ENCODE results near the gene ZNF618. TPM values are rescaled to one million over a fixed set of nuclear protein-coding genes. Genes with fewer than 3 reads are reported as not detected.

ZNF618 gene
- total and polyA plus RNA-seq, 2 experiments from 2014 or later = 2.3 to 5.1 TPM

- 87 to 90% methylated on average over 9 of the region's 9 CpGs for WGBS, 2 experiments (ENCODE audit: low coverage in 1 of 2, low lambda C conversion rate in 2 of 2, missing lambda C conversion rate in 2 of 2)
- Histone ChIP-seq H3K9ac (no peak overlapping the region), H3K9me2 (ENCODE audit: insufficient read depth) (no peaks in the 10 kb centered on the region), H3K4me3 (no peak overlapping the region), H3K36me3 (ENCODE audit: low read depth) (no peaks in the 10 kb centered on the region), H3K27me3 (replicated peaks; ENCODE audit: insufficient read depth) (no peaks in the 10 kb centered on the region), H3K4me2 (ENCODE audit: unreplicated experiment) (no peak overlapping the region), H4K20me1 (ENCODE audit: insufficient read depth) (no peaks in the 10 kb centered on the region), H3F3A (ENCODE audit: insufficient read depth) (no peaks in the 10 kb centered on the region), H3K27ac (no peak overlapping the region), H2AFZ (no peak overlapping the region), H3K79me2 (ENCODE audit: insufficient read depth) (peaks cover 33% of the 10 kb centered on the region), H3K9me3 (ENCODE audit: low read depth) (no peaks in the 10 kb centered on the region), H3K4me1 (ENCODE audit: insufficient read depth) (no peaks in the 10 kb centered on the region)
- in situ Hi-C loops (cut with MboI) = no loop called here
- no peak for TF ChIP-seq EZH2 (IDR thresholded peaks at IDR 0.05; ENCODE audit: insufficient read depth, poor library complexity, severe bottlenecking)
- TF ChIP-seq EZH2phosphoT487 (IDR thresholded peaks at IDR 0.05; ENCODE audit: insufficient read depth, low read depth) = no peak
- DNase-seq = no peak
These were observed 39.8 kb downstream of the ZNF618 start for GRCh38 chr9:113915817-113916434.

GRCh38 chr9:113916931-113917330 is 40.8 kb downstream of the ZNF618 start:
- no peaks in the 10 kb centered on the region for H3K27me3 ChIP-seq (replicated peaks; ENCODE audit: insufficient read depth)
- in situ Hi-C loops (cut with MboI) = no loop called here
- 0 out of 2 replicates have a peak, but pooled peaks cover 4% of the 10 kb centered on the region for H3F3A ChIP-seq (ENCODE audit: insufficient read depth)
- H4K20me1 ChIP-seq (ENCODE audit: insufficient read depth) = no peaks in the 10 kb centered on the region
- no peak overlapping the region for H3K9ac ChIP-seq
- H3K9me3 ChIP-seq (ENCODE audit: low read depth) = no peaks in the 10 kb centered on the region
- H3K4me3 ChIP-seq = no peak overlapping the region
- H3K9me2 ChIP-seq (ENCODE audit: insufficient read depth) = no peaks in the 10 kb centered on the region
- no peaks in the 10 kb centered on the region for H3K4me1 ChIP-seq (ENCODE audit: insufficient read depth)
- H3K27ac ChIP-seq = no peak overlapping the region
- 98 to 100% methylated on average over 2 of the region's 2 CpGs for WGBS, 2 experiments (ENCODE audit: low coverage in 1 of 2, low lambda C conversion rate in 2 of 2, missing lambda C conversion rate in 2 of 2)
- DNase-seq = no peak
- TF ChIP-seq EZH2 (IDR thresholded peaks at IDR 0.05; ENCODE audit: insufficient read depth, poor library complexity, severe bottlenecking) (no peak), EZH2phosphoT487 (IDR thresholded peaks at IDR 0.05; ENCODE audit: insufficient read depth, low read depth) (no peak)
- no peak overlapping the region for H2AFZ ChIP-seq
- H3K4me2 ChIP-seq (ENCODE audit: unreplicated experiment) = no peak overlapping the region
- H3K36me3 ChIP-seq (ENCODE audit: low read depth) = no peaks in the 10 kb centered on the region
- H3K79me2 ChIP-seq (ENCODE audit: insufficient read depth) = peaks cover 30% of the 10 kb centered on the region

- DNase-seq = no peak
- Histone ChIP-seq H3K4me3 (no peak overlapping the region), H3F3A (ENCODE audit: insufficient read depth) (0 out of 2 replicates have a peak, but pooled peaks cover 4% of the 10 kb centered on the region), H3K4me1 (ENCODE audit: insufficient read depth) (no peaks in the 10 kb centered on the region), H3K27ac (no peak overlapping the region), H3K9me3 (ENCODE audit: low read depth) (no peaks in the 10 kb centered on the region), H3K4me2 (ENCODE audit: unreplicated experiment) (no peak overlapping the region), H3K79me2 (ENCODE audit: insufficient read depth) (peaks cover 43% of the 10 kb centered on the region), H3K36me3 (ENCODE audit: low read depth) (no peaks in the 10 kb centered on the region), H4K20me1 (ENCODE audit: insufficient read depth) (no peaks in the 10 kb centered on the region), H2AFZ (no peak overlapping the region), H3K9ac (no peak overlapping the region), H3K27me3 (replicated peaks; ENCODE audit: insufficient read depth) (no peaks in the 10 kb centered on the region), H3K9me2 (ENCODE audit: insufficient read depth) (no peaks in the 10 kb centered on the region)
- in situ Hi-C loops (cut with MboI) = no loop called here
- WGBS, 2 experiments (ENCODE audit: low coverage in 1 of 2, low lambda C conversion rate in 2 of 2, missing lambda C conversion rate in 2 of 2) = 40 to 44% methylated on average over 8 of the region's 8 CpGs
- TF ChIP-seq EZH2 (IDR thresholded peaks at IDR 0.05; ENCODE audit: insufficient read depth, poor library complexity, severe bottlenecking) (no peak), EZH2phosphoT487 (IDR thresholded peaks at IDR 0.05; ENCODE audit: insufficient read depth, low read depth) (no peak)
These were observed 42.7 kb downstream of the ZNF618 start for GRCh38 chr9:113918697-113919350.

GRCh38 chr9:113919382-113919781 is 43.3 kb downstream of the ZNF618 start:
- Histone ChIP-seq H3K9me2 (ENCODE audit: insufficient read depth) (no peaks in the 10 kb centered on the region), H3K36me3 (ENCODE audit: low read depth) (no peaks in the 10 kb centered on the region), H2AFZ (no peak overlapping the region), H3F3A (ENCODE audit: insufficient read depth) (0 out of 2 replicates have a peak, but pooled peaks cover 4% of the 10 kb centered on the region), H3K4me2 (ENCODE audit: unreplicated experiment) (no peak overlapping the region), H4K20me1 (ENCODE audit: insufficient read depth) (no peaks in the 10 kb centered on the region), H3K79me2 (ENCODE audit: insufficient read depth) (peaks cover 48% of the 10 kb centered on the region), H3K9ac (no peak overlapping the region), H3K4me3 (no peak overlapping the region), H3K9me3 (ENCODE audit: low read depth) (no peaks in the 10 kb centered on the region), H3K27ac (no peak overlapping the region), H3K27me3 (replicated peaks; ENCODE audit: insufficient read depth) (no peaks in the 10 kb centered on the region), H3K4me1 (ENCODE audit: insufficient read depth) (no peaks in the 10 kb centered on the region)
- 79 to 82% methylated on average over 9 of the region's 9 CpGs for WGBS, 2 experiments (ENCODE audit: low coverage in 1 of 2, low lambda C conversion rate in 2 of 2, missing lambda C conversion rate in 2 of 2)
- TF ChIP-seq EZH2 (IDR thresholded peaks at IDR 0.05; ENCODE audit: insufficient read depth, poor library complexity, severe bottlenecking) = no peak
- TF ChIP-seq EZH2phosphoT487 (IDR thresholded peaks at IDR 0.05; ENCODE audit: insufficient read depth, low read depth) = no peak
- DNase-seq = no peak
- in situ Hi-C loops (cut with MboI) = no loop called here
